Neural progenitor cell (in vitro differentiated cells): Measurements from ENCODE around the gene MAP4K2. TPM values are rescaled to one million over a fixed set of nuclear protein-coding genes. Genes with fewer than 3 reads are reported as not detected.

Source experiments
- DNase-seq: peaks from one replicate; pipeline ENCODE4 v3.0.0-alpha.2; 2016; ENCODE audit warnings: low spot score
- H2AFZ ChIP-seq: fragments of 200-600 bp; sonication (generic); replicated peaks from 2 replicates; pipeline ENCODE4 v1.6.1; 2016; ENCODE audit warnings: antibody characterized with exemption
- H3F3A ChIP-seq: fragments of 200-600 bp; sonication (generic); 2 replicates; pipeline ENCODE4 v1.6.1; 2016; ENCODE audit warnings: antibody characterized with exemption, low read depth
- H3K27ac ChIP-seq: fragments of 200-600 bp; sonication (generic); 2 replicates; pipeline ENCODE4 v1.5.1; 2016; ENCODE audit warnings: mild to moderate bottlenecking
- H3K27me3 ChIP-seq: fragments of 200-600 bp; sonication (generic); 2 replicates; pipeline ENCODE4 v1.6.1; 2016; ENCODE audit warnings: mild to moderate bottlenecking, moderate library complexity
- H3K36me3 ChIP-seq: fragments of 200-600 bp; sonication (generic); 2 replicates; pipeline ENCODE4 v1.5.1; 2016
- H3K4me1 ChIP-seq: fragments of 200-600 bp; sonication (generic); 2 replicates; pipeline ENCODE4 v1.6.1; 2016; ENCODE audit warnings: mixed run types
- H3K4me2 ChIP-seq: fragments of 200-600 bp; sonication (generic); 2 replicates; pipeline ENCODE4 v1.6.1; 2016
- H3K4me3 ChIP-seq: fragments of 200-600 bp; sonication (generic); 2 replicates; pipeline ENCODE4 v1.5.1; 2016
- H3K79me2 ChIP-seq: fragments of 200-600 bp; sonication (generic); 2 replicates; pipeline ENCODE4 v1.6.1; 2016; ENCODE audit warnings: low read depth
- H3K9ac ChIP-seq: fragments of 200-600 bp; sonication (generic); 2 replicates; pipeline ENCODE4 v1.6.1; 2016
- H3K9me3 ChIP-seq: fragments of 200-600 bp; sonication (generic); 2 replicates; pipeline ENCODE4 v1.5.1; 2016; ENCODE audit warnings: low read depth
- H4K20me1 ChIP-seq: fragments of 200-600 bp; sonication (generic); 2 replicates; pipeline ENCODE4 v1.6.1; 2016; ENCODE audit warnings: low read depth
- H3K27ac Mint-ChIP-seq: 3 replicates; pipeline ENCODE4 v1.8.0; 2021; ENCODE audit warnings: mixed read lengths
- H3K27me3 Mint-ChIP-seq: 2 replicates; pipeline ENCODE4 v1.8.0; 2022; ENCODE audit warnings: low read depth, mild to moderate bottlenecking, inconsistent platforms, moderate library complexity, mixed read lengths; ENCODE audit not compliant: insufficient read depth
- H3K36me3 Mint-ChIP-seq: 3 replicates; pipeline ENCODE4 v1.8.0; 2021; ENCODE audit warnings: mixed read lengths
- H3K4me1 Mint-ChIP-seq: 3 replicates; pipeline ENCODE4 v1.8.0; 2021; ENCODE audit warnings: mixed read lengths
- H3K4me3 Mint-ChIP-seq: 3 replicates; pipeline ENCODE4 v1.8.0; 2021; ENCODE audit warnings: mild to moderate bottlenecking, moderate library complexity, mixed read lengths
- H3K9me3 Mint-ChIP-seq: 3 replicates; pipeline ENCODE4 v1.8.0; 2020; ENCODE audit warnings: mixed read lengths
- CTCF ChIP-seq: fragments of 200-600 bp; sonication (generic); IDR thresholded peaks from 2 replicates; pipeline ENCODE4 v1.5.1; 2017; ENCODE audit warnings: antibody characterized with exemption, mild to moderate bottlenecking
- EZH2 ChIP-seq: fragments of 200-600 bp; sonication (generic); IDR thresholded peaks from 2 replicates; pipeline ENCODE4 v1.6.1; 2017; ENCODE audit warnings: antibody characterized with exemption, mild to moderate bottlenecking, moderate library complexity
- EZH2phosphoT487 ChIP-seq: fragments of 200-600 bp; sonication (generic); IDR thresholded peaks from 2 replicates; pipeline ENCODE4 v1.6.1; 2017; ENCODE audit warnings: antibody characterized with exemption
- total RNA-seq: library from RNA; depleted of rRNA; stranded (reverse); fragments of >200 nt; gene quantifications from 2 replicates; pipeline ENCODE4 v1.2.3, GENCODE V29; 2015; ENCODE audit warnings: low replicate concordance

Gene MAP4K2
- total RNA-seq, 1 donor from 2014 or later: 15.8 TPM

GRCh38 chr11:64771861-64772260 is 31.2 kb downstream of the MAP4K2 start:
- no peak for DNase-seq
- H3K36me3 Mint-ChIP-seq: peaks cover 70% of the 10 kb centered on the region
- peaks cover 20% of the 10 kb centered on the region for H3K4me1 ChIP-seq
- no peak overlapping the region for H3K27ac Mint-ChIP-seq
- H3K9ac ChIP-seq: no peak overlapping the region
- H3K27me3 Mint-ChIP-seq: peaks cover 4% of the 10 kb centered on the region
- H3K9me3 ChIP-seq: no peaks in the 10 kb centered on the region
- peak overlapping the region; percentile 33 for H3K27ac ChIP-seq
- no peak overlapping the region for H2AFZ ChIP-seq
- H3K36me3 ChIP-seq: peaks cover 76% of the 10 kb centered on the region
- H3K27me3 ChIP-seq: no peaks in the 10 kb centered on the region
- H3K4me3 ChIP-seq: no peak overlapping the region
- H3K9me3 Mint-ChIP-seq: no peaks in the 10 kb centered on the region
- peaks cover 100% of the 10 kb centered on the region for H4K20me1 ChIP-seq
- TF ChIP-seq EZH2phosphoT487 (no peak), EZH2 (no peak), CTCF (no peak)
- H3K4me2 ChIP-seq: no peak overlapping the region
- peaks cover 100% of the 10 kb centered on the region for H3K79me2 ChIP-seq
- H3K4me3 Mint-ChIP-seq: no peak overlapping the region
- H3K4me1 Mint-ChIP-seq: peaks cover 41% of the 10 kb centered on the region
- H3F3A ChIP-seq: peaks cover 99% of the 10 kb centered on the region

GRCh38 chr11:64770120-64770519 is 32.9 kb downstream of the MAP4K2 start:
- no peak overlapping the region for H3K4me3 Mint-ChIP-seq
- H3K27me3 ChIP-seq: no peaks in the 10 kb centered on the region
- no peak overlapping the region for H2AFZ ChIP-seq
- H3K27ac Mint-ChIP-seq: no peak overlapping the region
- peaks cover 4% of the 10 kb centered on the region for H3K27me3 Mint-ChIP-seq
- TF ChIP-seq CTCF (no peak), EZH2phosphoT487 (no peak), EZH2 (no peak)
- H3K4me1 ChIP-seq: peaks cover 13% of the 10 kb centered on the region
- H3K4me1 Mint-ChIP-seq: peaks cover 35% of the 10 kb centered on the region
- no peak overlapping the region for H3K9ac ChIP-seq
- H3K36me3 Mint-ChIP-seq: peaks cover 59% of the 10 kb centered on the region
- peaks cover 100% of the 10 kb centered on the region for H4K20me1 ChIP-seq
- no peak for DNase-seq
- no peaks in the 10 kb centered on the region for H3K9me3 Mint-ChIP-seq
- H3K36me3 ChIP-seq: peaks cover 58% of the 10 kb centered on the region
- H3K79me2 ChIP-seq: peaks cover 89% of the 10 kb centered on the region
- no peak overlapping the region for H3K4me2 ChIP-seq
- H3F3A ChIP-seq: peaks cover 98% of the 10 kb centered on the region
- no peaks in the 10 kb centered on the region for H3K9me3 ChIP-seq
- no peak overlapping the region for H3K27ac ChIP-seq
- H3K4me3 ChIP-seq: no peak overlapping the region

- H3K9me3 Mint-ChIP-seq: no peaks in the 10 kb centered on the region
- Histone ChIP-seq H3K9me3 (no peaks in the 10 kb centered on the region), H3K27me3 (no peaks in the 10 kb centered on the region), H3K4me3 (no peak overlapping the region), H3K27ac (no peak overlapping the region), H3F3A (peaks cover 99% of the 10 kb centered on the region), H3K79me2 (peaks cover 88% of the 10 kb centered on the region), H3K4me2 (no peak overlapping the region), H3K36me3 (peaks cover 54% of the 10 kb centered on the region), H3K4me1 (peaks cover 22% of the 10 kb centered on the region), H4K20me1 (peaks cover 100% of the 10 kb centered on the region), H3K9ac (no peak overlapping the region), H2AFZ (no peak overlapping the region)
- DNase-seq: no peak
- H3K27ac Mint-ChIP-seq: no peak overlapping the region
- H3K36me3 Mint-ChIP-seq: peaks cover 58% of the 10 kb centered on the region
- peaks cover 7% of the 10 kb centered on the region for H3K27me3 Mint-ChIP-seq
- peaks cover 41% of the 10 kb centered on the region for H3K4me1 Mint-ChIP-seq
- peak overlapping the region; percentile 36 for H3K4me3 Mint-ChIP-seq
- TF ChIP-seq EZH2phosphoT487: no peak
Measured at GRCh38 chr11:64769283-64769682, 33.7 kb downstream of the MAP4K2 start.

GRCh38 chr11:64768300-64768694 is 34.7 kb downstream of the MAP4K2 start:
- Histone ChIP-seq H3K9ac (no peak overlapping the region), H3K9me3 (no peaks in the 10 kb centered on the region), H3F3A (peaks cover 99% of the 10 kb centered on the region), H3K4me3 (no peak overlapping the region), H3K4me2 (no peak overlapping the region), H3K4me1 (peaks cover 31% of the 10 kb centered on the region), H3K27me3 (no peaks in the 10 kb centered on the region), H4K20me1 (peaks cover 100% of the 10 kb centered on the region), H3K36me3 (peaks cover 44% of the 10 kb centered on the region), H3K27ac (no peak overlapping the region), H2AFZ (no peak overlapping the region), H3K79me2 (peaks cover 78% of the 10 kb centered on the region)
- no peak for DNase-seq
- TF ChIP-seq CTCF (no peak), EZH2phosphoT487 (no peak), EZH2 (no peak)
- Mint-ChIP-seq H3K4me3 (no peak overlapping the region), H3K36me3 (peaks cover 52% of the 10 kb centered on the region), H3K27me3 (peaks cover 7% of the 10 kb centered on the region), H3K4me1 (peaks cover 48% of the 10 kb centered on the region), H3K9me3 (no peaks in the 10 kb centered on the region), H3K27ac (no peak overlapping the region)
